T-helper 17 cell (primary cell): ENCODE data around the gene TEX55. TPM values are rescaled to one million over a fixed set of nuclear protein-coding genes. Genes with fewer than 3 reads are reported as not detected.

Source experiments
- ATAC-seq: fragments of 150-1000 bp; cut with Tn5 transposase; 2 replicates; pipeline ENCODE4 v1.10.0; 2021; ENCODE audit warnings: mild to moderate bottlenecking, moderate library complexity
- DNase-seq, 3 donors: peaks; one replicate each; pipeline versions ENCODE4 v3.0.0 to v3.0.0-alpha.2; 2020 to 2021
- H3K9me3 ChIP-seq: one replicate; pipeline ENCODE4 v1.7.0; 2013; ENCODE audit warnings: low read length, mild to moderate bottlenecking; ENCODE audit not compliant: control insufficient read depth, poor library complexity, severe bottlenecking
- H3K27ac Mint-ChIP-seq: one replicate; pipeline ENCODE4 v1.8.0; 2022; ENCODE audit warnings: mild to moderate bottlenecking, moderate library complexity, mixed read lengths
- H3K27me3 Mint-ChIP-seq: one replicate; pipeline ENCODE4 v1.8.0; 2022; ENCODE audit warnings: mixed read lengths
- H3K36me3 Mint-ChIP-seq: one replicate; pipeline ENCODE4 v1.8.0; 2022; ENCODE audit warnings: low read depth, mixed read lengths
- H3K4me1 Mint-ChIP-seq: one replicate; pipeline ENCODE4 v1.8.0; 2022; ENCODE audit warnings: mild to moderate bottlenecking, mixed read lengths
- H3K4me3 Mint-ChIP-seq: one replicate; pipeline ENCODE4 v1.8.0; 2022; ENCODE audit warnings: mild to moderate bottlenecking, moderate library complexity, mixed read lengths
- total RNA-seq, 4 donors: library from RNA in 2 of 4; stranded (reverse) in 2 of 4; gene quantifications; one replicate each; pipeline ENCODE4 v1.2.3 and lab custom pipeline; 2022 to 2026

Gene TEX55
- total RNA-seq, 2 donors from 2014 or later, result not detected

GRCh38 chr3:119173325-119173724 is 27.4 kb downstream of the TEX55 start, which contains the start of gene UPK1B:
TSS of gene UPK1B (plus strand) at chr3:119173598. CDS start at chr3:119186742, 13,144 bp downstream.
- Mint-ChIP-seq H3K27ac (no peak within 1 kb of the TSS), H3K4me1 (peaks cover 4% of the 10 kb centered on the region), H3K27me3 (peaks cover 26% of the 10 kb centered on the region), H3K4me3 (no peak within 1 kb of the TSS), H3K36me3 (peaks cover 2% of the 10 kb centered on the region)
- H3K9me3 ChIP-seq, result no peaks in the 10 kb centered on the region
- ATAC-seq, result no peak
- no peak for DNase-seq

DNA sequence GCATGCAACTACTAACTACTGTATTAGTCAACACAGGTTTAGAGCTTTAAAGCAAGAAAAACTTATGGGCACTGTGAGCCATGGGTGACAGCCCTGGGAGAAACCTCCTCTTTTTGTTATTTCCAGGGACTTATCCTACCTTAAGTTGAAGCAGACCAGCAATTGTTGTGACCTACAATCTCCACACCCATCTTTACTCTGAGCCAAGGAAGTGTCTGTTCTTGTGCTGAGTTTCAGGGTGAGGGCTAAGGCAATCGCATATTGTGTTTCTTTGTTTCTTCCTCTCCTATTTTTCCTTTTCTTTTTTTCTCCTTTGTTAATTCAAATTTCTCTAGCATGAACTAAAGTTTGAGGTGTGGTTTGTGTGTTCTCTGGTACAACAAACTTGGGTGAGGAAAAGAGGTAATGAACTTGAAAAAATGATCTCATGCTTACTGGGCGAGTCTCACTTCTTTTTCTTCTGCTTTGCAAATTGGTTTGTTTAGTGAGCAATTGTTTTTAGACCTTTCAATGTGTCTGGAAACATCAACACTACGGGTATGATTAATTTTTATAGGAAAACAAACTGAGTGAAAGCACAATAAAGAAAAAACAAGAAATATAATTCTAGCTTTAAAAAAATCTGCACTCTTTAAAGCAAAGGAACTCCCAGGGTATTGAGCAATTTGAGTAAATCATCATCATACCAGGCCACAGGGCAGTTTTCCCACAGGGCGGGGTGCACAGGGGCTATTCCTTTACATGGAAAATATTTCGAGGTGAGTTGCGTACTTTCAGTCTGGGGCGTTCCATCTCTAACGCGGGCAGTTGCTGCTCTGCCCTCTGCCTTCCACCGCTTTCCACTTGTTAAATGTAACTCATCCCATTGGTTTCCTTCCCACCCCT is 30.1 kb downstream of the TEX55 start:
- H3K36me3 Mint-ChIP-seq, result peaks cover 2% of the 10 kb centered on the region
- no peak overlapping the region for H3K27ac Mint-ChIP-seq
- peaks cover 4% of the 10 kb centered on the region for H3K4me1 Mint-ChIP-seq
- DNase-seq, result no peak
- peaks cover 38% of the 10 kb centered on the region for H3K27me3 Mint-ChIP-seq
- H3K4me3 Mint-ChIP-seq, result no peak overlapping the region
- H3K9me3 ChIP-seq, result no peaks in the 10 kb centered on the region
- ATAC-seq, result no peak

- peaks cover 4% of the 10 kb centered on the region for H3K4me1 Mint-ChIP-seq
- peaks cover 38% of the 10 kb centered on the region for H3K27me3 Mint-ChIP-seq
- no peak for ATAC-seq
- DNase-seq, result no peak
- no peaks in the 10 kb centered on the region for H3K9me3 ChIP-seq
- no peak overlapping the region for H3K27ac Mint-ChIP-seq
- no peak overlapping the region for H3K4me3 Mint-ChIP-seq
- H3K36me3 Mint-ChIP-seq, result peaks cover 2% of the 10 kb centered on the region
Measured at GRCh38 chr3:119176778-119177177, 30.8 kb downstream of the TEX55 start.

GRCh38 chr3:119177321-119177720 is 31.4 kb downstream of the TEX55 start:
- peaks cover 39% of the 10 kb centered on the region for H3K27me3 Mint-ChIP-seq
- H3K4me1 Mint-ChIP-seq, result peaks cover 4% of the 10 kb centered on the region
- no peak overlapping the region for H3K4me3 Mint-ChIP-seq
- ATAC-seq (no peak), DNase-seq (no peak)
- H3K27ac Mint-ChIP-seq, result no peak overlapping the region
- no peaks in the 10 kb centered on the region for H3K9me3 ChIP-seq
- peaks cover 2% of the 10 kb centered on the region for H3K36me3 Mint-ChIP-seq

GRCh38 chr3:119181765-119182164 is 35.8 kb downstream of the TEX55 start:
- Mint-ChIP-seq H3K27me3 (peaks cover 44% of the 10 kb centered on the region), H3K27ac (no peak overlapping the region)

DNA sequence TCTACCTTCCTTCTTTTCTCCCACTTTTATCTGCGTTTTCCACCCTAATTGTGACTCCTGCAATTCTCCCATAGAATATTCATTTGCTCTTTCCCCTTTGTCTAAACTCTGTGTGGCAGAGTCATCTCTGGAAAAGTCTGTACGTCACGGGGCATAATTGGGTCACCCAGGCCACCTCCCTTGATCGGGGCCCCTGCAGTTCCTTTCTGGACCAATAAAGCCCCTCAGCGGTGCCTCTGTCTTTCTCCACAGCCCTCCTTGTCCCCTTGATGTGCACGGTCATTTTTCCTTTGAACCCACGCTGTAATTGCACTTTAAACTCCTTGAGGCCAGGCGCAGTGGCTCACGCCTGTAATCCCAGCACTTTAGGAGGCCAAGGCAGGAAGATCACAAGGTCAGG is 38.1 kb downstream of the TEX55 start:
- peaks cover 27% of the 10 kb centered on the region for H3K27me3 Mint-ChIP-seq
- no peak for ATAC-seq
- H3K9me3 ChIP-seq, result no peaks in the 10 kb centered on the region
- no peak overlapping the region for H3K4me3 Mint-ChIP-seq
- no peak for DNase-seq
- H3K27ac Mint-ChIP-seq, result no peak overlapping the region
- no peaks in the 10 kb centered on the region for H3K36me3 Mint-ChIP-seq
- peaks cover 5% of the 10 kb centered on the region for H3K4me1 Mint-ChIP-seq

More at GRCh38 chr3:119181765-119182164, 35.8 kb downstream of the TEX55 start:
- peaks cover 5% of the 10 kb centered on the region for H3K4me1 Mint-ChIP-seq
- peaks cover 2% of the 10 kb centered on the region for H3K36me3 Mint-ChIP-seq
- no peaks in the 10 kb centered on the region for H3K9me3 ChIP-seq
- ATAC-seq, result no peak
- DNase-seq, result no peak
- no peak overlapping the region for H3K4me3 Mint-ChIP-seq

- no peaks in the 10 kb centered on the region for H3K9me3 ChIP-seq
- ATAC-seq (no peak), DNase-seq (no peak)
- Mint-ChIP-seq H3K4me3 (no peak overlapping the region), H3K4me1 (peaks cover 5% of the 10 kb centered on the region), H3K27ac (no peak overlapping the region), H3K36me3 (no peaks in the 10 kb centered on the region), H3K27me3 (peaks cover 27% of the 10 kb centered on the region)
Measured at GRCh38 chr3:119184796-119185570, 39.0 kb downstream of the TEX55 start.

GRCh38 chr3:119187266-119187665 is 41.3 kb downstream of the TEX55 start:
- Mint-ChIP-seq H3K4me3 (no peak overlapping the region), H3K27ac (no peak overlapping the region), H3K4me1 (peaks cover 5% of the 10 kb centered on the region), H3K27me3 (peaks cover 22% of the 10 kb centered on the region), H3K36me3 (no peaks in the 10 kb centered on the region)
- no peaks in the 10 kb centered on the region for H3K9me3 ChIP-seq
- DNase-seq (no peak), ATAC-seq (no peak)

DNA sequence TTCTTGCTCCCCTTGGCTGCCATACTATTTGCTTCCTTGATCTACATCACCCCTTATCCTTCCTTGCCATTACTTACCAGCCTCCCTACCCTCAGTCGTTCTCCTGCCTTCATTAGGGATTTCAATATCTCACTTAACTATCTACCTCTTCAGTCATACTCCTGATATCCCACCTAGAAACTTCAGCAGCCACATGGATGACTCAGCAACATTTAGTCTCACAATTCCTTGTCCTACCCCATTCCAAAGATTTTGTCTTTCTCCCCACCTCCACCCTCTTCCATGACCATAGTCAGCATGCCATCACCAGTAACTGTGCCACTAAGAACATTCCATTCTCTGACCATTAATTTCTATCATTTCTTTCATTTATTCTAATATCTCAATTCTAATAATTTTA is 45.8 kb downstream of the TEX55 start:
- peaks cover 7% of the 10 kb centered on the region for H3K27me3 Mint-ChIP-seq
- DNase-seq, result no peak
- no peaks in the 10 kb centered on the region for H3K9me3 ChIP-seq
- peaks cover 4% of the 10 kb centered on the region for H3K36me3 Mint-ChIP-seq
- ATAC-seq, result no peak
- H3K4me1 Mint-ChIP-seq, result no peaks in the 10 kb centered on the region
- H3K27ac Mint-ChIP-seq, result no peak overlapping the region
- no peak overlapping the region for H3K4me3 Mint-ChIP-seq

GRCh38 chr3:119194237-119195150 is 48.5 kb downstream of the TEX55 start:
- peaks cover 12% of the 10 kb centered on the region for H3K27me3 Mint-ChIP-seq
- H3K4me3 Mint-ChIP-seq, result no peak overlapping the region
- no peaks in the 10 kb centered on the region for H3K9me3 ChIP-seq
- H3K27ac Mint-ChIP-seq, result no peak overlapping the region
- peaks cover 6% of the 10 kb centered on the region for H3K36me3 Mint-ChIP-seq
- no peak for DNase-seq
- no peak for ATAC-seq
- H3K4me1 Mint-ChIP-seq, result no peaks in the 10 kb centered on the region

DNA sequence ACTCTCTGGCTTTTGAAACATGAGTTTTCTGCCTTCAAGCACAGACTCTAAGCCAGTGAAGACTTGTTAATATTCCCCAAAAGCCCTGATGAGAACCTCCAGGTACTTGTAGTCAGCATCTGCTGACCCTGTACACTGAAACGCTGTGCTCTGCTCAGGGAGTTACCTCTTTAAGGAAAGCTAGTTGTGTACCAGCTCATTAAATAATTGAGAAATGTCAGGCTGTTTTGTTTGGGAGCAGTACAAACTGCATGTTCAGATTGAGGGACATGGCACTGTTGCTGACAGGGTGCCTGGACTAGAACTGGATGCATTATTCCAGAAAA is 49.1 kb downstream of the TEX55 start:
- no peaks in the 10 kb centered on the region for H3K9me3 ChIP-seq
- Mint-ChIP-seq H3K36me3 (peaks cover 6% of the 10 kb centered on the region), H3K4me3 (no peak overlapping the region), H3K4me1 (no peaks in the 10 kb centered on the region), H3K27ac (no peak overlapping the region), H3K27me3 (peaks cover 12% of the 10 kb centered on the region)
- ATAC-seq (no peak), DNase-seq (no peak)

DNA sequence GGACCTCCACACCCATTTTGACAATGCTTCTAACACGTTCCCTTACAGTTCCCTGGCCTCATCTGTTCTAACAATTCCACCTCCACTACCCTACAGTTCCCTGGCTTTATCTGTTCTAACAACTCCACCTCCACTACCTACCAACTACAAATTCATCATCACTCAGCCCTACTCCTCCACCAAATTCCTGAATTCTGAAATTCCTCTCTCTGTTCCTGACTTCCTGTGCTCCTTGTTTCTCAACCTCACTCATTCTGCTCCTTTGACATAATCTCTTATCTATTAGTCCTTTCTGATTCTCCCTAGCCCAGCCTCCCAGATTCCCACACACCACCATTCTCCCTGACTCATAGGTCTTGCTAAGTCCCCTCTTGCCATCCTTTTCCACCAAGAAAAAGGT is 49.9 kb downstream of the TEX55 start:
- H3K27me3 Mint-ChIP-seq, result peaks cover 12% of the 10 kb centered on the region
- H3K4me1 Mint-ChIP-seq, result no peaks in the 10 kb centered on the region
- no peaks in the 10 kb centered on the region for H3K9me3 ChIP-seq
- no peak for ATAC-seq
- no peak overlapping the region for H3K4me3 Mint-ChIP-seq
- H3K27ac Mint-ChIP-seq, result no peak overlapping the region
- H3K36me3 Mint-ChIP-seq, result peaks cover 6% of the 10 kb centered on the region
- no peak for DNase-seq
